Endothelial cell of umbilical vein (primary cell): Measurements from ENCODE around the gene CYB5R4.

Experiments used
- EZH2 ChIP-seq: IDR thresholded peaks from 2 replicates; pipeline ENCODE4 v1.6.1; 2012; ENCODE audit warnings: borderline replicate concordance, low read depth, mild to moderate bottlenecking, moderate library complexity, low read length, inconsistent platforms; ENCODE audit not compliant: severe bottlenecking
- FOS ChIP-seq: IDR thresholded peaks from 2 replicates; pipeline ENCODE4 v1.6.1; 2011; ENCODE audit warnings: mild to moderate bottlenecking, low read length, moderate library complexity, borderline replicate concordance; ENCODE audit not compliant: insufficient read depth
- JUN ChIP-seq: IDR thresholded peaks from 2 replicates; pipeline ENCODE4 v1.6.1; 2011; ENCODE audit warnings: borderline replicate concordance, low read depth; ENCODE audit not compliant: insufficient read length, insufficient read depth
- MYC ChIP-seq: IDR thresholded peaks from one replicate; pipeline ENCODE4 v1.6.1; 2011; ENCODE audit warnings: mild to moderate bottlenecking, low read depth, low read length
- POLR2A ChIP-seq: IDR thresholded peaks from 2 replicates; pipeline ENCODE4 v1.6.1; 2012; ENCODE audit warnings: low read depth, mild to moderate bottlenecking, control low read depth, low read length
- TF ChIP-seq, protein P1 (sequence below), 2 donors: IDR thresholded peaks; 1 replicate in 1 of 2; 2 replicates in 1 of 2; pipeline ENCODE4 v1.5.1; 2011; ENCODE audit warnings: low read length in 2 of 2, mild to moderate bottlenecking in 2 of 2, moderate library complexity in 2 of 2, control low read depth in 1 of 2, inconsistent platforms in 1 of 2, low read depth in 1 of 2; ENCODE audit not compliant: insufficient read depth in 1 of 2; ENCODE audit errors: extremely low read depth in 1 of 2
- TF ChIP-seq, protein P2 (sequence below): IDR thresholded peaks from 2 replicates; pipeline ENCODE4 v1.6.1; 2011; ENCODE audit not compliant: insufficient read depth, insufficient read length

DNA sequence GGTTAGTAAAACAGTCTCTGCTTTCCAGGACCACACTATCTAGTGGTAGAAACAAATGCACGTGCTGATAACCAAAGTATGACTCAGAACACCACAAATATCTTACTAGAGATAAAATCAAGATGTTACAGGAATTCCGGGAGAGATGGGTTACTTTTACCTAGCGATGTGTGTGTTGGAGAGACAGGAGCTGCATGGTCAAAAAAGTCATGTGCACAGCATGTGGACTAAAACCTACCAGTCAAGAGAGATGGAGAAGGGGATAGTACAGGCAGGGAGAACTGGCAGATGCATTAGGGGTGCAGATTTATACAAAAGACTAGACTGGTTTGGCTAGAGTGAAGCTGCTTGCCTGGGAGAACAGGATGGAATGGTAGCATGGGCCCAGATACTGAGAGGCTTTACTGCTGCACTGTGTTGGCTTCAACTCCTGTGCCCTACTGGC is 98.8 kb downstream of the CYB5R4 start:
- TF ChIP-seq POLR2A (no peak), JUN (no peak), MYC (no peak), EZH2 (no peak), FOS (no peak)
- TF ChIP-seq, protein P1, sequence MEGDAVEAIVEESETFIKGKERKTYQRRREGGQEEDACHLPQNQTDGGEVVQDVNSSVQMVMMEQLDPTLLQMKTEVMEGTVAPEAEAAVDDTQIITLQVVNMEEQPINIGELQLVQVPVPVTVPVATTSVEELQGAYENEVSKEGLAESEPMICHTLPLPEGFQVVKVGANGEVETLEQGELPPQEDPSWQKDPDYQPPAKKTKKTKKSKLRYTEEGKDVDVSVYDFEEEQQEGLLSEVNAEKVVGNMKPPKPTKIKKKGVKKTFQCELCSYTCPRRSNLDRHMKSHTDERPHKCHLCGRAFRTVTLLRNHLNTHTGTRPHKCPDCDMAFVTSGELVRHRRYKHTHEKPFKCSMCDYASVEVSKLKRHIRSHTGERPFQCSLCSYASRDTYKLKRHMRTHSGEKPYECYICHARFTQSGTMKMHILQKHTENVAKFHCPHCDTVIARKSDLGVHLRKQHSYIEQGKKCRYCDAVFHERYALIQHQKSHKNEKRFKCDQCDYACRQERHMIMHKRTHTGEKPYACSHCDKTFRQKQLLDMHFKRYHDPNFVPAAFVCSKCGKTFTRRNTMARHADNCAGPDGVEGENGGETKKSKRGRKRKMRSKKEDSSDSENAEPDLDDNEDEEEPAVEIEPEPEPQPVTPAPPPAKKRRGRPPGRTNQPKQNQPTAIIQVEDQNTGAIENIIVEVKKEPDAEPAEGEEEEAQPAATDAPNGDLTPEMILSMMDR (IDR thresholded peaks at IDR 0.05; ENCODE audit: extremely low read depth in 1 of 2, insufficient read depth in 1 of 2, low read depth in 1 of 2, low read length in 2 of 2) = no peak
- TF ChIP-seq, protein P2, sequence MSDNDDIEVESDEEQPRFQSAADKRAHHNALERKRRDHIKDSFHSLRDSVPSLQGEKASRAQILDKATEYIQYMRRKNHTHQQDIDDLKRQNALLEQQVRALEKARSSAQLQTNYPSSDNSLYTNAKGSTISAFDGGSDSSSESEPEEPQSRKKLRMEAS = no peak
